HG03442 (cell line): ENCODE data around the gene IL2RA.
"Not testable (repeated sequence)": the region's sequence is repeated elsewhere in the genome, so short reads cannot be mapped to it uniquely, and the experiment has no call there.

Experiments used
- ATAC-seq: cut with Tn5 transposase; IDR thresholded peaks from one replicate; pipeline ENCODE4 v1.9.1; 2021; ENCODE audit warnings: mild to moderate bottlenecking, moderate library complexity; ENCODE audit not compliant: unreplicated experiment

The IL2RA gene

DNA sequence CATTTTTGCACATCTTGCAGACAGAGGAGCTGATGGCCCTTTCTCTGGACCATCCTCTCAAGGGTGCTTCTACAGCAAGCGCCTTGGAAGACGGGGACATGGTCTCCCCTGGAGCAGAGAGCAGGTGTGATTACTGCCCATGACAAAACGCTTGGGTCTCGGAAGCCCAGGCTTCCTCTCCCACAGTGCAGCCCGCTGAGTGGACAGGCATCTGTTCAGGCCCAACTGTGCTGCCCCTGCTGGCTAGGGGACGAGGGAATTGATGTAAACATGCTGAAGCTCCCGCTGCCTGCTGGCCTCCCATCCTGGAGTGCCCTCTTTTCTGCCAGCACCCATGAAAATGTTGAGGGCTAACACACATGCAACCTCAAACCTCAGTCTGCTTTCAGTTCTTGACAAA lies 99.1 kb downstream of the IL2RA start:
- ATAC-seq = no peak

- not testable (repeated sequence) for ATAC-seq
Observed at GRCh38 chr10:5962358-5962940, 99.7 kb downstream of the IL2RA start.

GRCh38 chr10:5961405-5962100 lies 100.6 kb downstream of the IL2RA start:
- no peak for ATAC-seq

GRCh38 chr10:5960973-5961275 lies 101.2 kb downstream of the IL2RA start:
- not testable (repeated sequence) for ATAC-seq
